CD4-positive, alpha-beta memory T cell (primary cell): ENCODE data around the gene TMOD2. TPM values are rescaled to one million over a fixed set of nuclear protein-coding genes. Genes with fewer than 3 reads are reported as not detected.

Source experiments
- CTCF ChIA-PET: fragments of 350-600 bp; sonication (Branson Sonifier 250); formaldehyde crosslinking; loops from one replicate; lab custom pipeline; 2021; ENCODE audit warnings: inconsistent platforms; ENCODE audit not compliant: partially characterized antibody; lab: Charles Lee
- POLR2A ChIA-PET: fragments of 350-600 bp; sonication (Branson Sonifier 250); formaldehyde crosslinking; loops from one replicate; lab custom pipeline; 2021; ENCODE audit not compliant: partially characterized antibody; lab: Charles Lee
- DNase-seq, 5 donors: peaks; one replicate each; pipeline versions ENCODE4 v3.0.0 to v3.0.0-alpha.2; 2020 to 2022; ENCODE audit warnings: mixed read lengths in 1 of 5
- H3K27ac ChIP-seq: one replicate; pipeline ENCODE4 v1.7.0; 2013; ENCODE audit warnings: low read depth, low read length
- H3K27me3 ChIP-seq: 2 replicates; pipeline ENCODE4 v1.7.0; 2013; ENCODE audit warnings: mild to moderate bottlenecking, low read length, moderate library complexity; ENCODE audit not compliant: insufficient read depth
- H3K36me3 ChIP-seq: 2 replicates; pipeline ENCODE4 v1.7.0; 2013; ENCODE audit warnings: mild to moderate bottlenecking, low read length, moderate library complexity; ENCODE audit not compliant: insufficient read depth
- H3K4me1 ChIP-seq: 2 replicates; pipeline ENCODE4 v1.7.0; 2013; ENCODE audit warnings: mild to moderate bottlenecking, low read length, moderate library complexity; ENCODE audit not compliant: insufficient read depth
- H3K4me3 ChIP-seq, 2 donors: one replicate each; pipeline ENCODE4 v1.7.0; 2013; ENCODE audit warnings: low read length in 2 of 2, mild to moderate bottlenecking in 1 of 2
- H3K9me3 ChIP-seq, 2 donors: one replicate each; pipeline ENCODE4 v1.7.0; 2013; ENCODE audit warnings: low read length in 2 of 2, control low read depth in 1 of 2; ENCODE audit not compliant: control insufficient read depth in 1 of 2
- H3K27ac Mint-ChIP-seq, 7 donors: one replicate each; pipeline ENCODE4 v1.8.0; 2020 to 2021; ENCODE audit warnings: mixed read lengths in 7 of 7, mild to moderate bottlenecking in 6 of 7, inconsistent platforms in 3 of 7, moderate library complexity in 3 of 7
- H3K27me3 Mint-ChIP-seq, 2 donors: one replicate each; pipeline ENCODE4 v1.8.0; 2020 to 2021; ENCODE audit warnings: mixed read lengths in 2 of 2
- H3K36me3 Mint-ChIP-seq, 2 donors: one replicate each; pipeline ENCODE4 v1.8.0; 2020 to 2021; ENCODE audit warnings: mixed read lengths in 2 of 2, inconsistent platforms in 1 of 2, mild to moderate bottlenecking in 1 of 2
- H3K4me1 Mint-ChIP-seq, 4 donors: one replicate each; pipeline ENCODE4 v1.8.0; 2020 to 2021; ENCODE audit warnings: mixed read lengths in 4 of 4, mild to moderate bottlenecking in 1 of 4
- H3K4me3 Mint-ChIP-seq, 8 donors: one replicate each; pipeline ENCODE4 v1.8.0; 2020 to 2021; ENCODE audit warnings: mixed read lengths in 8 of 8, mild to moderate bottlenecking in 7 of 8, moderate library complexity in 6 of 8, inconsistent platforms in 3 of 8
- H3K9me3 Mint-ChIP-seq, 8 donors: one replicate each; pipeline ENCODE4 v1.8.0; 2020 to 2021; ENCODE audit warnings: mixed read lengths in 8 of 8, mild to moderate bottlenecking in 5 of 8, inconsistent platforms in 3 of 8, moderate library complexity in 1 of 8
- intact Hi-C: fragments of 100-400 bp; cut with micrococcal nuclease; formaldehyde crosslinking; loops from one replicate; pipeline ENCODE4 v1.15.1; 2023
- polyA plus RNA-seq, 2 donors: library from polyadenylated mRNA; unstranded; fragments of 300-500 nt; fragmentation: Illumina TruSeq; gene quantifications; one replicate each; pipeline ENCODE4 v1.2.3, GENCODE V29; 2021
- total RNA-seq, 2 experiments: library from RNA; stranded (reverse); gene quantifications; one replicate each; pipeline ENCODE4 v1.2.3, GENCODE V29; 2021

The TMOD2 gene
- total and polyA plus RNA-seq, 4 experiments from 2014 or later = 1.4 to 20.3 (median 11.4) TPM

GRCh38 chr15:51803965-51804364, 52.6 kb downstream of the TMOD2 start:
- Mint-ChIP-seq H3K4me1 (no peaks in the 10 kb centered on the region), H3K27me3 (no peaks in the 10 kb centered on the region), H3K27ac (no peak overlapping the region), H3K9me3 (no peaks in the 10 kb centered on the region), H3K36me3 (peaks cover 54 to 56% of the 10 kb centered on the region in 2 donors), H3K4me3 (no peak overlapping the region)
- Histone ChIP-seq H3K27ac (no peak overlapping the region), H3K36me3 (peaks cover 14% of the 10 kb centered on the region), H3K4me1 (no peaks in the 10 kb centered on the region), H3K27me3 (no peaks in the 10 kb centered on the region), H3K4me3 (no peak overlapping the region), H3K9me3 (no peaks in the 10 kb centered on the region)
- CTCF ChIA-PET = no interaction called here
- DNase-seq = no peak
- intact Hi-C loops = no loop called here
- POLR2A ChIA-PET = no interaction called here

- Mint-ChIP-seq H3K4me3 (no peak overlapping the region), H3K4me1 (no peaks in the 10 kb centered on the region), H3K36me3 (peaks cover 47 to 50% of the 10 kb centered on the region in 2 donors), H3K27ac (no peak overlapping the region), H3K27me3 (no peaks in the 10 kb centered on the region), H3K9me3 (no peaks in the 10 kb centered on the region)
- Histone ChIP-seq H3K4me3 (no peak overlapping the region), H3K9me3 (no peaks in the 10 kb centered on the region), H3K4me1 (no peaks in the 10 kb centered on the region), H3K36me3 (peaks cover 14% of the 10 kb centered on the region), H3K27ac (no peak overlapping the region), H3K27me3 (no peaks in the 10 kb centered on the region)
- intact Hi-C loops = no loop called here
- no peak for DNase-seq
- ChIA-PET CTCF (no interaction called here), POLR2A (no interaction called here)
Measured at GRCh38 chr15:51806123-51806522, 54.7 kb downstream of the TMOD2 start.

GRCh38 chr15:51809457-51809856, 58.1 kb downstream of the TMOD2 start:
- Mint-ChIP-seq H3K27me3 (no peaks in the 10 kb centered on the region), H3K4me3 (no peak overlapping the region), H3K27ac (no peak overlapping the region), H3K9me3 (no peaks in the 10 kb centered on the region), H3K4me1 (no peaks in the 10 kb centered on the region), H3K36me3 (peaks cover 38 to 51% of the 10 kb centered on the region in 2 donors)
- ChIA-PET CTCF (interaction anchor here (0.9 kb wide), 1 partner anchor 33 kb away, joined by 3 read pairs; no protein-coding TSS in a partner anchor), POLR2A (no interaction called here)
- Histone ChIP-seq H3K36me3 (peaks cover 14% of the 10 kb centered on the region), H3K27me3 (no peaks in the 10 kb centered on the region), H3K27ac (no peak overlapping the region), H3K9me3 (no peaks in the 10 kb centered on the region), H3K4me1 (no peaks in the 10 kb centered on the region), H3K4me3 (no peak overlapping the region)
- DNase-seq = no peak
- intact Hi-C loops = no loop called here

GRCh38 chr15:51812598-51812997, 61.2 kb downstream of the TMOD2 start:
- Mint-ChIP-seq H3K27me3 (no peaks in the 10 kb centered on the region), H3K27ac (no peak overlapping the region), H3K36me3 (peaks cover 27 to 47% of the 10 kb centered on the region in 2 donors), H3K9me3 (no peaks in the 10 kb centered on the region), H3K4me3 (no peak overlapping the region), H3K4me1 (no peaks in the 10 kb centered on the region)
- Histone ChIP-seq H3K4me3 (no peak overlapping the region), H3K4me1 (no peaks in the 10 kb centered on the region), H3K36me3 (peaks cover 7% of the 10 kb centered on the region), H3K27ac (no peak overlapping the region), H3K9me3 (no peaks in the 10 kb centered on the region), H3K27me3 (no peaks in the 10 kb centered on the region)
- intact Hi-C loops = no loop called here
- ChIA-PET POLR2A (no interaction called here), CTCF (no interaction called here)
- no peak for DNase-seq

- H3K27ac ChIP-seq = no peak overlapping the region
- Mint-ChIP-seq H3K36me3 (peaks cover 23 to 46% of the 10 kb centered on the region in 2 donors), H3K27ac (no peak overlapping the region), H3K27me3 (no peaks in the 10 kb centered on the region), H3K9me3 (peaks cover 0 to under 1% (median 0%) of the 10 kb centered on the region in 8 donors), H3K4me1 (no peaks in the 10 kb centered on the region), H3K4me3 (no peak overlapping the region)
- no peak for DNase-seq
- H3K4me1 ChIP-seq = no peaks in the 10 kb centered on the region
- CTCF ChIA-PET = no interaction called here
- intact Hi-C loops = no loop called here
- H3K9me3 ChIP-seq = no peaks in the 10 kb centered on the region
- POLR2A ChIA-PET = no interaction called here
- H3K27me3 ChIP-seq = no peaks in the 10 kb centered on the region
- H3K4me3 ChIP-seq = no peak overlapping the region
- no peaks in the 10 kb centered on the region for H3K36me3 ChIP-seq
Measured at GRCh38 chr15:51814606-51815005, 63.2 kb downstream of the TMOD2 start.

- CTCF ChIA-PET = no interaction called here
- Mint-ChIP-seq H3K9me3 (peaks cover 0 to 17% (median 15%) of the 10 kb centered on the region in 8 donors), H3K4me3 (no peak overlapping the region), H3K27me3 (peaks cover 0 to 2% of the 10 kb centered on the region in 2 donors), H3K36me3 (peaks cover 19 to 48% of the 10 kb centered on the region in 2 donors), H3K4me1 (no peaks in the 10 kb centered on the region), H3K27ac (no peak overlapping the region)
- H3K27ac ChIP-seq = no peak overlapping the region
- H3K9me3 ChIP-seq = peaks cover 0 to 4% of the 10 kb centered on the region in 2 donors
- intact Hi-C loops = no loop called here
- POLR2A ChIA-PET = interaction anchor here (0.6 kb wide), 1 partner anchor 19 kb away, joined by 3 read pairs; no protein-coding TSS in a partner anchor
- no peaks in the 10 kb centered on the region for H3K36me3 ChIP-seq
- H3K27me3 ChIP-seq = no peaks in the 10 kb centered on the region
- no peak overlapping the region for H3K4me3 ChIP-seq
- no peak for DNase-seq
- no peaks in the 10 kb centered on the region for H3K4me1 ChIP-seq
Measured at GRCh38 chr15:51816611-51817010, 65.2 kb downstream of the TMOD2 start.

GRCh38 chr15:51818150-51818549, 66.8 kb downstream of the TMOD2 start:
- no peaks in the 10 kb centered on the region for H3K36me3 ChIP-seq
- intact Hi-C loops = no loop called here
- no peak overlapping the region for H3K4me3 Mint-ChIP-seq
- no peak overlapping the region for H3K27ac ChIP-seq
- H3K27ac Mint-ChIP-seq = peak overlapping the region in 1 of 7 donors; percentile 47
- no peaks in the 10 kb centered on the region for H3K4me1 ChIP-seq
- peaks cover 17 to 42% of the 10 kb centered on the region in 2 donors for H3K36me3 Mint-ChIP-seq
- peaks cover 0 to 22% (median 17%) of the 10 kb centered on the region in 8 donors for H3K9me3 Mint-ChIP-seq
- H3K27me3 ChIP-seq = no peaks in the 10 kb centered on the region
- POLR2A ChIA-PET = no interaction called here
- no peak overlapping the region for H3K4me3 ChIP-seq
- no peak for DNase-seq
- no peaks in the 10 kb centered on the region for H3K4me1 Mint-ChIP-seq
- peaks cover 0 to 4% of the 10 kb centered on the region in 2 donors for H3K9me3 ChIP-seq
- peaks cover 0 to 2% of the 10 kb centered on the region in 2 donors for H3K27me3 Mint-ChIP-seq
- CTCF ChIA-PET = interaction anchor here (1.3 kb wide), 1 partner anchor 41 kb away, joined by 4 read pairs; no protein-coding TSS in a partner anchor
